T-helper 1 cell treated with Interleukin-12 subunit alpha and Interleukin-12 subunit beta and Interleukin-4 antibody, amounts not matched to agents 30 ng/mL and 1 ng/mL, for 36 hours (primary cell): ENCODE data around the gene CASKIN1. TPM values are rescaled to one million over a fixed set of nuclear protein-coding genes. Genes with fewer than 3 reads are reported as not detected.
"Not testable (repeated sequence)": the region's sequence is repeated elsewhere in the genome, so short reads cannot be mapped to it uniquely, and the experiment has no call there.

Experiments used
- intact Hi-C: fragments of 100-400 bp; cut with micrococcal nuclease; formaldehyde crosslinking; loops from one replicate; pipeline ENCODE4 v1.15.1; 2024
- total RNA-seq: library from RNA; stranded (reverse); gene quantifications from 2 replicates; pipeline ENCODE4 v1.2.3, GENCODE V29; 2022

The CASKIN1 gene, protein sequence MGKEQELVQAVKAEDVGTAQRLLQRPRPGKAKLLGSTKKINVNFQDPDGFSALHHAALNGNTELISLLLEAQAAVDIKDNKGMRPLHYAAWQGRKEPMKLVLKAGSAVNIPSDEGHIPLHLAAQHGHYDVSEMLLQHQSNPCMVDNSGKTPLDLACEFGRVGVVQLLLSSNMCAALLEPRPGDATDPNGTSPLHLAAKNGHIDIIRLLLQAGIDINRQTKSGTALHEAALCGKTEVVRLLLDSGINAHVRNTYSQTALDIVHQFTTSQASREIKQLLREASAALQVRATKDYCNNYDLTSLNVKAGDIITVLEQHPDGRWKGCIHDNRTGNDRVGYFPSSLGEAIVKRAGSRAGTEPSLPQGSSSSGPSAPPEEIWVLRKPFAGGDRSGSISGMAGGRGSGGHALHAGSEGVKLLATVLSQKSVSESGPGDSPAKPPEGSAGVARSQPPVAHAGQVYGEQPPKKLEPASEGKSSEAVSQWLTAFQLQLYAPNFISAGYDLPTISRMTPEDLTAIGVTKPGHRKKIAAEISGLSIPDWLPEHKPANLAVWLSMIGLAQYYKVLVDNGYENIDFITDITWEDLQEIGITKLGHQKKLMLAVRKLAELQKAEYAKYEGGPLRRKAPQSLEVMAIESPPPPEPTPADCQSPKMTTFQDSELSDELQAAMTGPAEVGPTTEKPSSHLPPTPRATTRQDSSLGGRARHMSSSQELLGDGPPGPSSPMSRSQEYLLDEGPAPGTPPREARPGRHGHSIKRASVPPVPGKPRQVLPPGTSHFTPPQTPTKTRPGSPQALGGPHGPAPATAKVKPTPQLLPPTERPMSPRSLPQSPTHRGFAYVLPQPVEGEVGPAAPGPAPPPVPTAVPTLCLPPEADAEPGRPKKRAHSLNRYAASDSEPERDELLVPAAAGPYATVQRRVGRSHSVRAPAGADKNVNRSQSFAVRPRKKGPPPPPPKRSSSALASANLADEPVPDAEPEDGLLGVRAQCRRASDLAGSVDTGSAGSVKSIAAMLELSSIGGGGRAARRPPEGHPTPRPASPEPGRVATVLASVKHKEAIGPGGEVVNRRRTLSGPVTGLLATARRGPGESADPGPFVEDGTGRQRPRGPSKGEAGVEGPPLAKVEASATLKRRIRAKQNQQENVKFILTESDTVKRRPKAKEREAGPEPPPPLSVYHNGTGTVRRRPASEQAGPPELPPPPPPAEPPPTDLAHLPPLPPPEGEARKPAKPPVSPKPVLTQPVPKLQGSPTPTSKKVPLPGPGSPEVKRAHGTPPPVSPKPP (N-terminal part only)
- total RNA-seq, result 0.05 TPM in 2 replicates

DNA sequence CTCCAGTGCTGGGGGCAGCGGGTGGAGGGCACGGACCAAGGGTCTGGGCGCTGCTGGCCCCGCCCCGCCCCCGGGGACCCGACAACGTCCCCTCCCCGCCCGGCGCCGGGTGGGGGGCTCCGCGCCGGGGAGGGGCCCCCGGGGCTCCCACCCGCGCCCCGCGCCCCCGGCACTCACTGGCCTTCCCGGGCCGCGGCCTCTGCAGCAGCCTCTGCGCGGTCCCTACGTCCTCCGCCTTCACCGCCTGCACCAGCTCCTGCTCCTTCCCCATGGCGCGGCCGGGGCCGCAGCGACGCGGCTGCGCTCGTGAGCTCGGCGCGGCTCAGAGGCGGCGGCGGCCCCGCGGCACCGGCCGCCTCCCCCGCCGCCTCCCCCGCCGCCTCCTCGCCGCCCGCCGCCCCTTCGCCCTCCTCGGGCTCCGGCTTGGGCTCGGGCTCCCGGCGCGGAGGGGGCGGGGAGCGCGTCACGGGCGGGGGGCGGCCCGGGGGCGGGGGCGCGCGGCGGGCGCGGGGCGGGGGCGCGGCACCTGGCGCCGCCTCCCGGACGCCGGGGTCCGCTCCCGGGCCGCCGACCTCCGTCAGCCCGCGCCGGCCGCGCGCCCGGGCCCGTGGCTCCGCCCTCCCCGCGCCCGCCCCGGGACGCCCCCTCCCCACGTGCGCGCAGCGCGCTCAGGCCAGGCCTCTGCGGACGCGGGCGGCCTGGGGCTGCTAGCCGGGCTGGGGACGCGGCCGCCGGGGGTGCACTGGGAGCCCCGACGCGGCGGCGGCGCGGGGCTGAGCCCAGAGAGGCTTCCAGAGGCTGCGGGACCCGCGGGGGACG is at the start of gene CASKIN1:
CASKIN1 (minus strand) TSS at position 444 of the 819 bp plus-strand sequence; CDS start at position 271, 173 bp downstream.
- intact Hi-C loops, result no loop called here

DNA sequence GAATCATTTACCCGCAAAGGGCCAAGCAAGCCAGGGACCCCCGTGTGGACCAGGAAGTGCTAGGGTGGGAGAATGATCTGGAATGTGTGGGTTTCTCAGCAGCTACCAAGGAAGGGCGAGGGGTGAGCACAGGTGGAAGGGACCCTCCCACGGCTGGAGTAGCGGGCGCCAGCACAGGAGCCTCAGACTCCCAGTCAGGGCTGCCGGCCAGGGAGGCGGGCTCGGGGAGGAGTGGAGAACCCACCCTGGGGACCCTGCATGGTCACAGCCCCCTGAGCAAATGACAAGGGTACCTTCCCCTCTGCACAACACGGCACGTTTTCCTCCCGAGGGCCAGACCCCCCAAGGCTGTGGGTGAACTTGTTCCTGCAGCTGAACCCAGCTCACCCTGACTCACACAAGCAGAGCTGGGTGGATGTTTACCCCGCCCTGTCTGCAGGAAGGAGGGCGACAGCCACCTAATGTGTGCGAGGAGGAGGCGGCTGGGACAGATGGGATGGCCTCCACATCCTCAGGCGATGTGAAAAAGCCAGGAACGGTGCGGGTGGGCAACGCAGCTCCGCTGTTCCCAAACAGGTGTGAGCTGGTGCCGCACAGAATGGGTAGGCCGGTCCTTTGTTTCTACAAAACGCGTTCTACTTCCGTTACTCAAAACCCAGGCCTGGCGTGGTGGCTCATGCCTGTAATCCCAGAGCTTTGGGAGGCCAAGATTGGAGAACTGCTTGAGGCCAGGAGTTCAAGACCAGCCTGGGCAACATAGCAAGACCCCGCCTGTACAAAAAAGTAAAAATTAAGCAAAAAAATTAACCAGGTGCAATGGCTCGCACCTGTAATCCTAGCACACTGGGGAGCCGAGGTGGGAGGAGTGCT is 48.8 kb upstream of the CASKIN1 start:
- intact Hi-C loops, result no loop called here

DNA sequence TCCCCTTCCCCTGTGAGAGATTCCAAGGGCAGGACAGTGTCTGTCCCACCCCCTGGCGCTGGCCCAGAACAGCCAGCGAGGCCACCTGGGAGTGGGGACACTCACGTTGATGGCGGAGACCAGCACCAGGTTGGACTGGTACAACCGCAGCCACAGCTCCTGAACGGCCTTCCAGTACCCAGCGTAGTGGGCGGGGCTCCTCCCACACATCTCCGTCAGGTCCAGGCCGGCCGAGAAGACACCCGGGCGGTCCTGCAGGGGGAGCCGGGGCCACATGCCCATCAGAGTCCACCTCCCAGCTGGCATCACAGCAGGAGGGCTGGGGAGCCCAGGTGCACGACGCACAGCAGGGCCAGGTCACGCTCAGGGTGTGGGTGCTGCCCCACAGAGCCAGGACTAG is 47.9 kb upstream of the CASKIN1 start:
- intact Hi-C loops, result no loop called here

DNA sequence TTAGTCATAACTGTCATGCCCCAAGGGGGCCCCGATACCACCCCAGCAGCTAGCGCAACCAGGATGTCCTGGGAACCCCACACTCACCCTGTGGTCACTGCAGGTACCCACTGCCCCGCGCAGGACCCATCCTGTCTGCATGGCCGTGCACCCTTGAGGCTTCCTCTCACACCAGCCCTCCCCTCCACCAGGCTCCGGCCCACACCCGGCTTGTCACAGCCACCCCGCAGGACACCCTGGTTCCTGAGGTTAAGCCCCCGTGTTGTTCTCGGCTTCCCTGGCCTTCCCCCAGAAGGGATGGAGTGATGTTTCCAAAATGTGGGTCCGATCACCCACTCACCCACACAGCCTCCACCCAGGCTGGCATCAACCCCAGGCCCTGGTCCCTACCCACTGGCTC is 47.4 kb upstream of the CASKIN1 start:
- intact Hi-C loops, result no loop called here

DNA sequence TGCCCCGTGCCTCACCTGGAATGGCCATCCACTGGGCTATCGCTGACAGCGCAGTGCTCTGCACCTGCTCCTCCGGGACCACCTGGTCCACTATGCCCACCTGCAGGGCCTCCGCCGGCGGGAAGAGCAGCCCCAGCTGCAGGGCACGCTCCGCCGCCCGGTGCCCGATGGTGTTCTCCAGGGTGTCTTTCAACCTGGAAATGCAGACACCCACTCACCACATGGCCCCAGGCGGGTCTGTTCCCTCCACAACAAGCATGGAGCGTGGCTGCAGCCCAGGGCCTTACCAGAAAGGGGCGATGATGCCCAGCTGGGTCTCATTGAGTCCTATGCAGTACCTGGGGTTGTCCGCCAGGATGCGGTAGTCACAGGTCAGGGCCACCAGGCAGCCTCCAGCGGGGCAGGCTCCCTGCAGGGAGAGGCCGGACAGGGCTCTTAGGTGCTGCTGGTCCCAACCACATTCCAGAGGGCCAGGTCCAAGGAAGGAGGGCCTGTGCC is 46.7 kb upstream of the CASKIN1 start:
- intact Hi-C loops, result no loop called here

DNA sequence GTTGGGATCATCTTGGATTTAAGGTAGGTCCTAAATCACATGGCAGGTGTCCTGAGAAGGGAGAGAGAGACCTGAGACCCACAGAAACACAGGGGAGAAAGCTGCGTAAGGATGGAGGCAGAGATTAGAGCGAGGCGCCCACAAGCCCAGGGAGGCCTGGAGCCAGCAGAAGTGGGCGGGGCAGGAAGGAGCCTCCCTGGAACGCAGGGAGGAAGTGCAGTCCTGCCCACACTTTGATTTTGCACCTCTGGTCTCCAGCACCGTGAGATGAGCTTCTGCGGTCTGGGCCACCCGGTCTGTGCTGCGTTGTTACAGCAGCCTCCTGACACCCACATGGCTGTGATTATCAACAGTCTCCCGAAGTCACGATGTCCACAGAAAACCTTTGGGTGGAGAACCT is 46.2 kb upstream of the CASKIN1 start:
- intact Hi-C loops, result no loop called here

DNA sequence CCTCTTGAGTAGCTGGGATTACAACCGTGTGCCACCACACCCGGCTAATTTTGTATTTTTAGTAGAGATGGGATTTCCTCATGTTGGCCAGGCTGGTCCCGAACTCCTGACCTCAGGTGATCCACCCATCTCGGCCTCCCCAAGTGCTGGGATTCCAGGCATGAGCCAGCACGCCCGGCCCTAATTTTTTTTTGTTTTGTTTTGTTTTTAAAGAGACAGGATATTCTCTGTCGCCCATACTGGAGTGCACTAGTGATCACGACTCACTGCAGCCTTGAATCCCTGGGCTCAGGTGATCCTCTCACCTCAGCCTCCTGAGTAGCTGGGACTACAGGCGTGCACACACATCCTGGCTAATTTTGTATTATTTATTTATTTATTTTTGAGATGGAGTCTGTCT is 43.9 kb upstream of the CASKIN1 start:
- intact Hi-C loops, result not testable (repeated sequence)

DNA sequence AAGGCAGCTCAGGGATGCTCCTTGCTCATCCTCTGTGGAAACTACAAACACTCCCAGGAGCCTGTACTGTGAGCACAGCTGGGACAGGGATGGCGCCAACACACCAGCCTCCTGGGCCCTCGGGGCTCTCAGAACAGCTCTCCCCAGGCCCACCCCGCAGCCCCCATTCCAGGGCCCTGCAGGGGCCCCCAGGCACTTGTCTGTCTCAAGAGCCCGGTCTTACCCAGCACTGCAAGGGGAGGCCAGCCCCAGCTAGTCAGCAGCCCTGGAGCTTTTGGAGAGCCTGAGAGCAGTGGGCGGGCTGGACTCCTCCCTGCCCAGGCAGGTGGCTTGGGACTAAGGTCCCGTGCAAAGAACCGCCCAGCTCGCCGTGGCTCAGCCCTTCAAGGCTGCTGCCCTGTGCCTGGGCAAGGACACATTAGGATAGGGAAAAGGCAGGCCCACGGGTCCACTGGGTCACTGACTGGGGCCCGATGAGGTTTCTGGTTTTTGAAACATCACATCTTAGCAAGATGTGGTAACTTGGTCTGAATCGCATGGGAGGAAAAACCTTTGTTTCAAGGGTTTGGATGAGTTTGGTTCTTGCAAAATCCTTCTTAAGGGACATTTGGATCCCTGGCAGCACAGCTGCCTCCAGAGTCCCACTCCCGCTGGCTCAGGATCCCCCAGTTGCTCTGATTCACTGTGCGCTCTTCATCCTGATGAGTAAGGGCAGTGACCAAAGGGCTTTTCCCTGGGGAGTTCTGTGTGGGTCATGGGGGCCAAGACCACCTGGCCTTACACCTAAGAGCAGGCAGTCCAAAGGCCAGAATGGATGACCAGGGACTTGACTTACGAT is 42.7 kb upstream of the CASKIN1 start:
- intact Hi-C loops, result no loop called here

DNA sequence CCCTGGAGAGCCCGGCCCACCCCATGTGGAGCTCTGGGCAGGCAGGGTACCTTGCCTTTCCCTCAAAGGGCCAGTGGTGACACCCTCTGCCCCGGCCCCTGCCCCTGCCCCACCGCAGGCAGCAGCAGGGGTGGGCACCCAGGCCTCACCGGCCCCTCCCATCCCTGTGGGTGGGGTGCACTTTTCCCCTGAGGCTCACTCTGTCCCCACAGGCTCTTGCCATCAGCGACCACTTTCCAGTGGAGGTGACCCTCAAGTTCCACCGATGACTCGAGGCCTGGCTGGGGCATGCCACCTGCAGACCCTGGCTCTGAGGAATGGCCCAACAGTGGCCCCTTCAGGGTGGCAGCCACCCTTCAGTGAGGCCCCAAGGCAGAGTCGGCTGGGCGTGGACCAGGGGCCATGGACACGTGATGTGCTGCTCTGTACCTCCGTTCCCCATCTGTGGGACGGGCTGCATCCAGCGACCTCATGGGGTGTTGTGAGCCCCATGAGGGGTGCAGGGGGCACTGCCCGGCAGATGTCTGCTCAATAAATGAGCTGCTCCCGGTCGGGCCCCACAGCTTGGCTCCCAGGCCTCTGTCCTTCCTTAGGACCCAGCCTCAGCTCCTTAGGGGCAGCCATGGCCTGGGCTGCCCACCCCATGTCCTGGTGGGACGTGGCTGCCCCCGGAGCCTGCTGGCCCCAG is 41.9 kb upstream of the CASKIN1 start:
- intact Hi-C loops, result no loop called here

DNA sequence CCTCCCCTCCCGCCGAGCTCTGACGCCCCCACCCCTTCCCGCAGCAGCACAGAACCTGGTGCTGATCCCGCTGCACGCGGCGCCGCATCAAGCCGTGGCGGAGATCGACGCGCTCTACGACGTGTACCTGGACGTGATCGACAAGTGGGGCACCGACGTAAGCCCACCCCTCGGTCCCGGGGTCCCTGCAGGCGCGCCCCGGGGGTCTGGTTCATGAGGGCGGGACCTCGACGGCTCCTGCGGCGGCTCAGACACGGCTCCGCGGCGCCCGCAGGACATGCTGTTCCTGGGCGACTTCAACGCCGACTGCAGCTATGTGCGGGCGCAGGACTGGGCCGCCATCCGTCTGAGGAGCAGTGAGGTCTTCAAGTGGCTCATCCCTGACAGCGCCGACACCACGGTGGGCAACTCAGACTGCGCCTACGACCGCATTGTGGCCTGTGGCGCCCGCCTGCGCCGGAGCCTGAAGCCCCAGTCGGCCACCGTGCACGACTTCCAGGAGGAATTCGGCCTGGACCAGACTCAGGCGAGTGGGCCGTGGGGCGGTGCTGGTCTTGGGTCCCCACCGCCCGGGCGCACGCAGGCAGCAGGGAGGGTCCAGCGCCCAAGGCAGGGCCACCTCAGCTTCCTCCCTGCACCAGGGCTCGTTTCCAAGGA is 41.2 kb upstream of the CASKIN1 start:
- intact Hi-C loops, result no loop called here

DNA sequence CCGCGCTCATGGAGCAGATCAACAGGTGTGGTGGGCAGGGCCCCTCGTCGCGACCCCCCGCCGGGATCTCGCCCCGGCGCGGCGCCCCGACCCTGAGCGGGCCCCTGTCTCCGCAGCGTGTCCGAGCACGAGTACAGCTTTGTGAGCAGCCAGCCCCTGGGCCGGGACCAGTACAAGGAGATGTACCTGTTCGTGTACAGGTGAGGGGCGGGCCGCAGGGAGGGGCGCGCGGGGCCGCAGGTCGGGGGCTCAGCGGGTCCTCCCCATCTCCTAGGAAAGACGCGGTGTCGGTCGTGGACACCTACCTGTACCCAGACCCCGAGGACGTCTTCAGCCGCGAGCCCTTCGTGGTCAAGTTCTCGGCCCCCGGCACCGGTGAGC is 40.7 kb upstream of the CASKIN1 start:
- intact Hi-C loops, result no loop called here

DNA sequence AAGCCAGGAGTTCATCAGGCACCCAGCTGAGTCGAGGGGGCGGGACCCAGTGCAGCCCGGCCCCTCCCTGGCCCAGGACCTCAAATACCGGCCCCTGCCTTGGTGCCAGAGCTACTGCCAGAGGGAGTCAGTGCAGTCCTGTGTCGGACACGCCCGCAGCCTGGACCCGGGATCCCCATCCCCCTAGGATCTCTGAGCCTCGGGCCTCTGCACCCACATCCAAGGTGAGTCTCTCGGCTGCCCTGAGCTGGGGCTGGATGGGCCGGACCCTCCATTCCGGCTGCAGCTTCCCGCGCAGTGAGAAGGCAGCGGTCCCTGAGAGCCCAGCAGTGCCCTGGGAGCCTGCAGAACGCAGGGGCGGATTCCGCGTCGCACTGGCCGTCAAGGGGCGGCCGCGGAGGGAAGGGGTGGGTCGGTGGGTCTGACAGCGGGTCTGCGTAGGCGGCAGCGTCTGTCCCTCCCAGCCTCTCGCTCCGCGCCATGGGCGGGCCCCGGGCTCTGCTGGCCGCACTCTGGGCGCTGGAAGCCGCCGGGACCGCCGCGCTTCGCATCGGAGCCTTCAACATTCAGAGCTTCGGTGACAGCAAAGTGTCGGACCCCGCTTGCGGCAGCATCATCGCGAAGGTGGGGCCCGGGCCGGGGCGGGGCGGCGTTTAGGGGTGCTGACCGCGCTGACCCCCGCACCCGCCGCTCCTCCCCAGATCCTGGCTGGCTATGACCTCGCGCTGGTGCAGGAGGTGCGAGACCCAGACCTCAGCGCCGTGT is 40.1 kb upstream of the CASKIN1 start, which contains the start of gene DNASE1L2:
DNASE1L2 (plus strand) TSS at position 108 of the 765 bp plus-strand sequence; CDS start at position 481, 373 bp downstream.
- intact Hi-C loops, result no loop called here

DNA sequence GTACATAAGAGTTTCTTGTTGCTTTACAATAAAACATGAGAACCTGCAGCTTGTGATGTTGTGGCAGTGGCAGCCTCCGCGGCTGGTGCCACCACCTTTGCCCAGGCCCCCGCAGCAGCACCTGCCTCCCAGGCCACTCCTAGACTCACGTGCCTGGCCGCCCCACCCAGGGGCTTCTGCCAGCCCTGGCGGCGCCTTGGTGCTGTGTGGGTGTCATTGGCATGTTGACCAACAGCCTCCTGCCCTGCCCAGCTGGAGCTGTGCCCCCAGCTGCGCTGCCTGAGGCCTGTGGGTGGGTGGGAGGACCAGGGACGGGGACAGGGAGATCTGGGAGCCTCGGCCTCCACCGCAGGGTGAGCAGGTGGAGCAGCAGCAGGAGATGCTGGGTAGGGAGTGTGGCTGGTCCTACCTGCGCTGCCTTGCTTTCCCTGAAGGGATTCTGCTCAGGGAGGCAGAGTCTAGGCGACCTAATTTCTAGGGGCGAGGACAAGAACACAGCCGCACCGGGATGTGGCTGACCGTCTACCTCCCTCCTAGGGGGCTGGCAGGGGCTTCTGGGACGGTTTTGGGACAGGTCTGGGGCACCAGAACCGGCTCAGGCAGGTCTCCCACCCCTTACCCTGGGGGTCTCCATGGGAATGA is 39.4 kb upstream of the CASKIN1 start:
- intact Hi-C loops, result no loop called here

DNA sequence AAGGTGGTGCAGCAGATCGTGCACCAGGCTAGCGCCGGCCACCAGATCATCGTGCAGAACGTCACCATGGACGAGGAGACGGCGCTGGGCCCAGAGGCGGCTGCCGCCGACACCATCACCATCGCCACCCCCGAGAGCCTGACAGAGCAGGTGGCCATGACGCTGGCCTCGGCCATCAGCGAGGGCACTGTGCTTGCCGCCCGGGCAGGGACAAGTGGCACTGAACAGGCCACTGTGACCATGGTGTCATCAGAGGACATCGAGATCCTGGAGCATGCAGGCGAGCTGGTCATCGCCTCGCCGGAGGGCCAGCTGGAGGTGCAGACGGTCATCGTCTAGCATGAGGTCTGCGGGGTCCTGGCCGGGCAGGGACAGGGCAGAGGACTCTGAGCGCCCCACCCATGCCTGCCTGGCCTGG is 38.8 kb upstream of the CASKIN1 start:
- intact Hi-C loops, result no loop called here

DNA sequence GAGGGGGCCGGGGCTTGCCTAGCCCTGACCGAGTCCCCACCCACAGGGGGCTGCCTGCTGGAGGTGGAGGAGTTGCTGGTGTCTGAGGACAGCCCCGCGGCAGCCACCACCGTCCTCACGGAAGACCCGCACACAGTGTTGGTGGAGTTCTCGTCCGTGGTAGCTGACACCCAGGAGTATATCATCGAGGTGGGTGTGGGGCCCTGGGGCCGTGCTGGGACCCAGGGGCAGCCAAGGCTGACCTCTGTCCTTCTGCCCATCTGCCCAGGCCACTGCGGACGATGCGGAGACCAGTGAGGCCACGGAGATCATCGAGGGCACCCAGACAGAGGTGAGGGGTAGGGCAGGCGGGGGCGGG is 38.4 kb upstream of the CASKIN1 start:
- intact Hi-C loops, result no loop called here
